CD4-positive, alpha-beta T cell treated with Interleukin-4 for 1 hour (primary cell): ENCODE measurements around the gene TAS2R1.

ENCODE experiments used
- DNase-seq, 2 donors: peaks; one replicate each; pipeline ENCODE4 v3.0.0-alpha.2; 2020 to 2022

The TAS2R1 gene

DNA sequence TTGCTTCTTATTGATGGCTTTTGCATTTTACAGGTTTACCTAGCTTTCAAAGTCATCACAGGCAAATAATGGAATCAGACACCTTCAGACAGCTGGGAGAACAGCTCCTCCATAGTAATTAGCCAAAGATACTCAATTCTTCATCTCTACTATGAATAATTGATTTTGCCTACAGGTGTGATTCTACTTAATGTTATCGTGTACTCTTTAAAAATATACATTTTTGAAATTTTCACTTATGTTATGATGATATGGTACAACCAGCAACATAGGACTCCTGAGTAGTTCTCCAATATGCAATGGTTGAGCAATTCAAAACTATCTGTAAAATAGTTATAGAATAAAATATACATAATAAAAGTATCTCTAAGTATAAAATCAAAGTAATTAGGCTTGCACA, at the start of gene TAS2R1:
Gene TAS2R1 (minus strand): TSS at position 101 of the 400 bp plus-strand sequence. CDS start 319 bp downstream, outside the sequence.
- no peak for DNase-seq

GRCh38 chr5:9670371-9670770, 40.2 kb upstream of the TAS2R1 start:
- DNase-seq = no peak

GRCh38 chr5:9667906-9668305, 37.8 kb upstream of the TAS2R1 start:
- no peak for DNase-seq

DNA sequence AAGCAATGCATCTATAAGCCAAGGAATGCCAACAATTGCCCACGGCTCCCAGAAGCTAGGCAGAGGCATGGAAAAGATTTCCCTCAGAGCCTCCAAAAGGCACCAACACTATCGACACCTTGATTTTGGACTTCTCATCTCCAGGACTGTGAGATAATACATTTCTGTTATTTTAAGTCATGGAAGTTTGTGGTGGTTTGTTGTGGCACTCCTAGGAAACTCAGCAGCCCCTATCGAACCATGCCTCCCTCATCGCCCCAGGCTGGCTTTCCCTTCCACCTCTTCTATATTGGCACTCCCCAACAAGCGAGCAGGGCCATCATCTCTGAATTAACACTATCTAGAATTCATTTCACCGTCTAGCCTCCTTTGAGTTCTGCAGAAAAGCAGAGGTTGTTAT, 33.7 kb upstream of the TAS2R1 start:
- no peak for DNase-seq

- DNase-seq = no peak
These were observed 31.3 kb upstream of the TAS2R1 start for GRCh38 chr5:9661316-9662015.

DNA sequence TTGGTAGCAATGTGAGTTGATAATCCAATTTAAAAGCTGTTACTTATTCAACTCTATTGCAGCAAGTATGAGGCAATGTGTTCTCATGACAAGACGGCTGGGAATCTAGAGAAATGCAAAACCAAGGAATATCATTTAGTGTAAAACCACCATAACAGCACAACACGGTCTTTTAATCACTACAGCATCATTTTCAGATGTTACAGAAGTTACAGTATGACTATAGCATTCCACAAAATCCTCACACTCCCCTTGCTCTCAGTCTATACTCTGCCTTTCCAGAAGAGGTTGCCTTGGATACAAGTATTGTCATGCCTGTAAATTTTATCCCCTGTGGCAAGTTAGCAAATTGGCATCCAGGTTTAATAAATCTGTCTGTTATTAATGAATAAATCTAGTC, 28.6 kb upstream of the TAS2R1 start:
- DNase-seq = no peak

- no peak for DNase-seq
These were observed 27.7 kb upstream of the TAS2R1 start for GRCh38 chr5:9657819-9658218.

GRCh38 chr5:9655641-9656040, 25.5 kb upstream of the TAS2R1 start:
- DNase-seq = no peak

DNA sequence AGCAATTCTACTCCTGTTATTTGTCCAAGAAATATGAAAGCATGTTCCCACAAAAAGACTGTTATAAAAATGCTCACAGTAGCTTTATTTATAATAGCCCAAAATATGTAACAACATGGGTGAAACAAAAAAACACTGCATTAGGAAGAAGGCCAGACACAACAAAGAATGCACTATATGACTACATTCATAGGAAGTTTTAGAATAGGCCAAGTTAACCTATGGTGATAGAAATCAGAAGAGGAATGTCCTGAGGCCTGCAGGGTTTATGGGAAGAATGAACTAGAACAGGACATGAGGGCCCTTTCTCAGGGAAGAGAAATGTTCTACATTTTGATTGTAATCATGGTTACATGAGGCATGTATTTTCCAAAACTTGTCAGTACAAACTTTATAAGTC, 24.7 kb upstream of the TAS2R1 start:
- no peak for DNase-seq

- DNase-seq = no peak
These were observed 23.7 kb upstream of the TAS2R1 start for GRCh38 chr5:9653811-9654210.

DNA sequence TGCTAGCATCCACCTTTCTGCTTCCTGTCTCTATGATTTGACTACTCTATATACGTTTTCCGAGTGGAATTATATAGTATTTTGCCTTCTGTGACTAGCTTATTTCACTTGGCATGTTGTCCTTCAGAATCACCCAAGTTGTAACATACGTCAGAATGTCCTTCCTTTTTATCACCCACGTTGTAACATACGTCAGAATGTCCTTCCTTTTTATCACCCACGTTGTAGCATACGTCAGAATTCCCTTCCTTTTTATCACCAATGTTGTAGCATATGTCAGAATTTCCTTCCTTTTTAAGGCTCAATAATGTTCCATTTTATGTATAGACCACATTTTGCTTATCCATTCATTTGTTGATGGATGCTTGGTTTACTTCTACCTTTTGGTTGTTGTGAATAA, 22.9 kb upstream of the TAS2R1 start:
- no peak for DNase-seq

DNA sequence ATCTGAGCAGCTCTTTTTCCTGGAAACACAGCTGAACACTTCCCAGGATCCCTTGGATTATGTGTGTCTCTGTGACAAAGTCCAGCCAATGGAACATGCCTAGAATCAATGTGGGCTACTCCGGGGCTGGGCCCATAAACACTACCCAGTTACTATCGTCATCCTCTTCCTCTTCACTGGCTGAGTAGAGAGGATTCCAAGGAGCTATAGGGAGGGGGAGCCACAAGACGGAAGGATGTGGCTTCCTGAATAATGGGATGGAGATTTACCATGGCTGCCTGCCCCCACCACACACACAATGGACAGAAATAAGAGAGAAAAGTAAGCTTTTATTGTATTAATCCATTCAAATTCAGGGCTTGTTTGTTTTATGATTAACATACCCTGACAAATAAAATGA, 22.1 kb upstream of the TAS2R1 start:
- DNase-seq = no peak

GRCh38 chr5:9646843-9647242, 16.7 kb upstream of the TAS2R1 start:
- no peak for DNase-seq

- no peak for DNase-seq
These were observed 14.5 kb upstream of the TAS2R1 start for GRCh38 chr5:9644630-9645029.

DNA sequence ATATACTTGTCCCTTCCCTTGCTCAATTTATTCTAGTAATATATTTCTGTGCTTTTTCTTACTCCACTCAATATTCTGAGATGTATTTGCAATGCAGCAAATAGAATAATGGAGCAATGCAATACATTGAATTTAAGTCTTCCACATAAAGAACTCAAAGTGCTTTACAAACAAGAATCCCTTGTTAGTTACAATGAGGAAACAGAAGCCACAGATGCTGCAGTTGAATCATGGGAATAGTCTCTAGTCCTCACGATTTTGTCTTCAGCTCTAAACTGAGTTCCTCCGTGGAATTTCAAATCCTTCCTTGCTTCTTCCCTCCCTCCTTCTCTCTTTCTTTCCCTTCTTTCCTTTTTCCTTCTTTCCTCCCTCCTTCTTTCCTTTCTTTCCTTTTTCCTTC, 12.5 kb upstream of the TAS2R1 start:
- no peak for DNase-seq

DNA sequence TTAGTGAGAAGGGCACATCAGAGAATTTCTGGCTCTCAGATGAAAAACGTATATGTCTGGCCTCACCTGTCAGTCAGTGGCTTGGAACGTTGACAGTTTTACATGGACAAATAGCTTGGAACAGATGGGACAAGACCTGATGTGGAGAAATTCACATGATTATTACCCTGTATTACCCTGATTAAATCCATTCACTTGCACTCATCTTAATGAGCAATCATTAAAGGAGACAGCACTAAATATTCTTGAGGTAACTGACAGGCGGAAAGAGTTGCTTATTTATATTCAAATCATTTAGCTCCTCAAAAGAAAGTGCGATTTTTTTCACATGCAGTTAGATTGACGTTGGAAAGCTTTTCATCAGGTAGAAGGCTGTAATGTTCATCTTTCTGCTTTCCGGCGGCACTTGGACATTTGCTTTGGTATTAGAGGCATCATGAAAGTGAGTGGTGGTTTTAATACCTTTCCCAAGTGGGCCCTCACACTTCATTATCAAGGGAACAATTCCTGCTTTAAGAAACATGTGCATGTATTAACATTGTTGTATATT, 11.7 kb upstream of the TAS2R1 start:
- DNase-seq = no peak

DNA sequence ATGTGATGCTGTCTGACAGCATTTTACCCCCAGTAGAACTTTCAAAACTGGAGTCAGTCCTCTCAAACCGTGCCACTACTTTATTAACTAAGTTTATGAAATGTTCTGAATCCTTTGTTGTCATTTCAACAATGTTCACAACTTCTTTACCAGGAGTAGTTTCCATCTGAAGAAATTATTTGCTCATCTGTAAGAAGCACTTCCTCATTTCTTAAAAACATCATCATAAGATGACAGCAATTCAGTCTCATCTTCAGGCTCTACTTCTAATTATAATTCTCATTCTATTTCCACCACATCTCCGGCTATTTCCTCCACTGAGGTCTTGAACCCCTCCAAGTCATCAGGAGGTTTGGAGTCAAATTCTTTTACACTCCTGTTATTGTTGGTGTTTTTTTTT, 2.3 kb upstream of the TAS2R1 start:
- DNase-seq = no peak

DNA sequence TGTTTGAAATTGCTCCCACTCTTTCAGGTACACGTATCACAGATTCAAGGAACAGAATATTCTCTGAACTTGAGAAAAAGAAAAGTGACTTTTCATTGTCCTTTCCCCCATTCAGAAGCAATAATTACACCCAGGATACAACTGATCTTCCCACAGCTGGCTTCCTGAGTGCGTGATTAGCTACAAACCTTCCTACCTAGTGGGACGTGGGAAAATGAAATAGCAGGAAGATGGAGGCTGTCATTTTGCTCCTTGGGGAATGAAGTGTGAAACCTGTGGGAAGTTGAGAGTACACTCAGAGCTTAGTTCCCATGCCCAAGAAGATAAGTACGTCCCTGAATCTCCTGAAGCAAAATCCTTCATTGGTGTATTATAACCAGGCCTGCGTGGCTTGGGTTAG, 2.6 kb downstream of the TAS2R1 start:
- DNase-seq = no peak

GRCh38 chr5:9626955-9627354, 3.2 kb downstream of the TAS2R1 start:
- DNase-seq = no peak

DNA sequence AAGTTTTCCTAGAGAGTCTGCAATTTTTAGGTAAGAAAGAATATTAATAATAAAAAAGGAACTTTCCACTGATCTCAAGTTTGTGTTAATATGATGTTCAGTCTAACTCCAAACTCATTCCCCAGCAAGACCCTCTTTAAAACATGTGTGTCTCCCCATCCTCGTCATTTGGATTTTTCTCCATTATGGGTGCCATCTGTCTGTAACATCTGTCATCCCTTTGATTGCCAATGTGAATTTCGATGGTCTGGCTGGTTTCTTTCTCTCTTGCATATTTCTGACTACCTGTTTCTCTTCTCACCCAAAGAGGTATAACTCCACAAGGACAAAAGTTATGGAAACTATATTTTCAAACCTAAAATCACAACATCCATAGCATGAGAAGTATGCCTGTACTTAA, 4.4 kb downstream of the TAS2R1 start:
- DNase-seq = no peak

DNA sequence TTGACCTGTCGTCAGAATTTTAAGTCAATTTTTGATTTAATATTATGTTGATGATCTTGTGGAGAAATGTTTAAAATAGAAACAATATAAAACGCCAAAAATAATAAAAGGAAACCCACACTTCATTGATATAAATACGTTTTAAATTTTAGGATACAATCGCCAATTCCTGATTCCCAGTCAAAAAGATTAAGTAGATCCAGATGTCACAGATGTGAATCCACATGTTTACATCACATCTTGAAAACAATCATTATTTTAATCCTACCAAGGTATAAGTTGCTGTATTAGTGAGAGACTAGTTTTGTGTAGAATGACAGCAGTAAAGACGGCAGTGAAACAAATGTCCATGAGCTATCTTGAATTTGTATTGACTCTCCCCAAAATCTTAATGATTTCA, 4.9 kb downstream of the TAS2R1 start:
- DNase-seq = no peak

GRCh38 chr5:9624196-9624947, 5.8 kb downstream of the TAS2R1 start:
- no peak for DNase-seq

DNA sequence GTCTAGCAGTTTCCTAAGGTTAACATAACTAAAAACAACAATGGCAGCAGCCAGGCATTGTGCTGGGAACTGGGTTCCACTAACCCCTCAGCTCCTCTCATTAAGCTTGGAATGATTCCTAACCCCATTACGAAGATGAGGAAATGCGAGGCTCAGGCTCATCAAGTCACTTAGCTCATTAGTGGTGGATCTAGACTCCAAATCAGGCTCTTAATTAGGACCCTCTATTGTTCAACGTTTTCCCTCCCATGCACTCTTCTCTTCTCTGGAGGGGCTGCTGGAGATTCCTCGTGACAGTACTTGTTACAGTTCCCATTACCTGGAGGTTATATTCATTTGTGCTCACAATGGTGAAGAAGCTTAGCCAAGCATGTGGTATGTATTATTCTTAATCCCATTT, 6.5 kb downstream of the TAS2R1 start:
- DNase-seq = no peak

GRCh38 chr5:9622971-9623421, 7.2 kb downstream of the TAS2R1 start:
- DNase-seq = no peak
